ENCODE data around the gene C4B.
"Not testable (repeated sequence)": the region's sequence is repeated elsewhere in the genome, so short reads cannot be mapped to it uniquely, and the experiment has no call there.

C4B gene

GRCh38 chr6:32056254-32056653 is 41.7 kb downstream of the C4B start:
- no peak for DNase-seq

GRCh38 chr6:32057966-32058365 is 43.4 kb downstream of the C4B start:
- DNase-seq, result no peak

- no peak for DNase-seq
Measured at GRCh38 chr6:32058511-32058963, 43.9 kb downstream of the C4B start.

GRCh38 chr6:32060966-32061655 is 46.5 kb downstream of the C4B start:
- no peak for DNase-seq

- DNase-seq, result no peak
Measured at GRCh38 chr6:32064706-32065105, 50.1 kb downstream of the C4B start.

- DNase-seq, result not testable (repeated sequence)
Measured at GRCh38 chr6:32067521-32067920, 52.9 kb downstream of the C4B start.

- not testable (repeated sequence) for DNase-seq
Measured at GRCh38 chr6:32068315-32068714, 53.7 kb downstream of the C4B start.

GRCh38 chr6:32068867-32069266 is 54.3 kb downstream of the C4B start:
- DNase-seq, result no peak

- no peak for DNase-seq
Measured at GRCh38 chr6:32069460-32069859, 54.9 kb downstream of the C4B start.

- DNase-seq, result no peak
Measured at GRCh38 chr6:32069878-32070515, 55.4 kb downstream of the C4B start.

GRCh38 chr6:32070814-32071543 is 56.4 kb downstream of the C4B start:
- DNase-seq, result no peak

- DNase-seq, result no peak
Measured at GRCh38 chr6:32073101-32073500, 58.5 kb downstream of the C4B start.

- DNase-seq, result no peak
Measured at GRCh38 chr6:32073613-32074012, 59.0 kb downstream of the C4B start.

- DNase-seq, result no peak
Measured at GRCh38 chr6:32074996-32075532, 60.5 kb downstream of the C4B start.

- DNase-seq, result no peak
Measured at GRCh38 chr6:32075781-32076180, 61.2 kb downstream of the C4B start.

GRCh38 chr6:32076321-32076809 is 61.8 kb downstream of the C4B start:
- DNase-seq, result no peak

- DNase-seq, result no peak
Measured at GRCh38 chr6:32079566-32080290, 65.1 kb downstream of the C4B start.

- DNase-seq, result peak; percentile 68
Measured at GRCh38 chr6:32081168-32081990, 66.8 kb downstream of the C4B start.

- no peak for DNase-seq
Measured at GRCh38 chr6:32082478-32082877, 67.9 kb downstream of the C4B start.

GRCh38 chr6:32082935-32083334 is 68.3 kb downstream of the C4B start:
- no peak for DNase-seq

- no peak for DNase-seq
Measured at GRCh38 chr6:32083812-32084768, 69.5 kb downstream of the C4B start.
